Measurements from ENCODE around the gene AGT.
A peak's percentile ranks its signal among the peaks of the same experiment; 100 is the strongest.

The AGT gene
- long read RNA-seq = 0 reads

DNA sequence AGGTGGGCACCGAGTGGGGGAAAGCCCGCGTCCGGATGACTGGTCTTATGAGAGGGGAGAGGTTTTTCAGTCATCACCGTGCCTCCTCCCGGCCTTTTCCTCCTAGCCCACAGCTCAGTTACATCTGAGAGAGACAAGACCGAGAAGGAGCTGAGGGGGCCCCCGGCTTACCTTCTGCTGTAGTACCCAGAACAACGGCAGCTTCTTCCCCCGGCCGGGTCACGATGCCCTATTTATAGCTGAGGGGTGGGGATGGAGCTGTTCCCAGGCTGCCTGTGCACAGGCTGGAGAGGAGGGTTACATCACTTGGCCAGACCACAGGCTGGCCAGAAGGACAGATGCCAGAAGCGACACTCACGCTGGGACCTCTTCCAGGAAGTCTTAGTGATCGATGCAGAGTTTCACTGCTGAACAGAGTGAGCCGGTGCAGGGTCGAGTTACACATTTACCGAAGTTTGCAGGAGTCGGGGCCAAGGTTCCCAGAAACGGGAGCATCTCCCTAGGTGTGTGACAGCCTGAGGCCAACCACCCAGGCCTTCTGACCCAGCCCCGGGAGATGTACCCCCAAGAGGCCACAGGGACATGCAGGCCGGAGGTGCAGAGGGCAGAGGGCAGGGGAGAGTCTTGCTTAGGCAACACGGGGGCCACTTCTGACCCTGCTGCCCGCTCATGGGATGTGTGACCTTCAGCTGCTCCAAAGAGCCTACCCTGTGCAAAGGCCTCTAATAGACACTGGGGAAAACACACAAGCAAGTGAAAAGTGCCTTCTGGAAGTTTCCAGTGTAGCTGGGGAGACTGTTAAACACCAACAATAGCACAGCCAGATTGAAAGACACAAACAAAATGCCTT, at the start of gene AGT:
Gene AGT (minus strand): TSS at position 208 of the 850 bp plus-strand sequence. CDS start 3,299 bp downstream, outside the sequence.
- Histone ChIP-seq H3K4me3 (replicated peaks; ENCODE audit: insufficient read depth, low read length) (no peak within 1 kb of the TSS), H3K27me3 (ENCODE audit: insufficient read depth, poor library complexity, severe bottlenecking) (no peaks in the 10 kb centered on the region), H3K27ac (replicated peaks) (no peak within 1 kb of the TSS)
- TF ChIP-seq, protein P1, sequence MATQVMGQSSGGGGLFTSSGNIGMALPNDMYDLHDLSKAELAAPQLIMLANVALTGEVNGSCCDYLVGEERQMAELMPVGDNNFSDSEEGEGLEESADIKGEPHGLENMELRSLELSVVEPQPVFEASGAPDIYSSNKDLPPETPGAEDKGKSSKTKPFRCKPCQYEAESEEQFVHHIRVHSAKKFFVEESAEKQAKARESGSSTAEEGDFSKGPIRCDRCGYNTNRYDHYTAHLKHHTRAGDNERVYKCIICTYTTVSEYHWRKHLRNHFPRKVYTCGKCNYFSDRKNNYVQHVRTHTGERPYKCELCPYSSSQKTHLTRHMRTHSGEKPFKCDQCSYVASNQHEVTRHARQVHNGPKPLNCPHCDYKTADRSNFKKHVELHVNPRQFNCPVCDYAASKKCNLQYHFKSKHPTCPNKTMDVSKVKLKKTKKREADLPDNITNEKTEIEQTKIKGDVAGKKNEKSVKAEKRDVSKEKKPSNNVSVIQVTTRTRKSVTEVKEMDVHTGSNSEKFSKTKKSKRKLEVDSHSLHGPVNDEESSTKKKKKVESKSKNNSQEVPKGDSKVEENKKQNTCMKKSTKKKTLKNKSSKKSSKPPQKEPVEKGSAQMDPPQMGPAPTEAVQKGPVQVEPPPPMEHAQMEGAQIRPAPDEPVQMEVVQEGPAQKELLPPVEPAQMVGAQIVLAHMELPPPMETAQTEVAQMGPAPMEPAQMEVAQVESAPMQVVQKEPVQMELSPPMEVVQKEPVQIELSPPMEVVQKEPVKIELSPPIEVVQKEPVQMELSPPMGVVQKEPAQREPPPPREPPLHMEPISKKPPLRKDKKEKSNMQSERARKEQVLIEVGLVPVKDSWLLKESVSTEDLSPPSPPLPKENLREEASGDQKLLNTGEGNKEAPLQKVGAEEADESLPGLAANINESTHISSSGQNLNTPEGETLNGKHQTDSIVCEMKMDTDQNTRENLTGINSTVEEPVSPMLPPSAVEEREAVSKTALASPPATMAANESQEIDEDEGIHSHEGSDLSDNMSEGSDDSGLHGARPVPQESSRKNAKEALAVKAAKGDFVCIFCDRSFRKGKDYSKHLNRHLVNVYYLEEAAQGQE (IDR thresholded peaks at IDR 0.05; ENCODE audit: insufficient replicate concordance, low read depth) = no peak
- TF ChIP-seq POLR2AphosphoS5 (IDR thresholded peaks at IDR 0.05; ENCODE audit: low read depth) (no peak), GABPA (IDR thresholded peaks at IDR 0.05; ENCODE audit: low read depth) (no peak), SPI1 (IDR thresholded peaks at IDR 0.05; ENCODE audit: borderline replicate concordance, low read depth) (no peak)
- TF ChIP-seq, protein P2, sequence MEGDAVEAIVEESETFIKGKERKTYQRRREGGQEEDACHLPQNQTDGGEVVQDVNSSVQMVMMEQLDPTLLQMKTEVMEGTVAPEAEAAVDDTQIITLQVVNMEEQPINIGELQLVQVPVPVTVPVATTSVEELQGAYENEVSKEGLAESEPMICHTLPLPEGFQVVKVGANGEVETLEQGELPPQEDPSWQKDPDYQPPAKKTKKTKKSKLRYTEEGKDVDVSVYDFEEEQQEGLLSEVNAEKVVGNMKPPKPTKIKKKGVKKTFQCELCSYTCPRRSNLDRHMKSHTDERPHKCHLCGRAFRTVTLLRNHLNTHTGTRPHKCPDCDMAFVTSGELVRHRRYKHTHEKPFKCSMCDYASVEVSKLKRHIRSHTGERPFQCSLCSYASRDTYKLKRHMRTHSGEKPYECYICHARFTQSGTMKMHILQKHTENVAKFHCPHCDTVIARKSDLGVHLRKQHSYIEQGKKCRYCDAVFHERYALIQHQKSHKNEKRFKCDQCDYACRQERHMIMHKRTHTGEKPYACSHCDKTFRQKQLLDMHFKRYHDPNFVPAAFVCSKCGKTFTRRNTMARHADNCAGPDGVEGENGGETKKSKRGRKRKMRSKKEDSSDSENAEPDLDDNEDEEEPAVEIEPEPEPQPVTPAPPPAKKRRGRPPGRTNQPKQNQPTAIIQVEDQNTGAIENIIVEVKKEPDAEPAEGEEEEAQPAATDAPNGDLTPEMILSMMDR (IDR thresholded peaks at IDR 0.05; ENCODE audit: insufficient read depth, low read length) = no peak
- peak in 1 of 2 experiments; percentile 30 for DNase-seq (ENCODE audit: low read depth in 1 of 2, low spot score in 1 of 2)

DNA sequence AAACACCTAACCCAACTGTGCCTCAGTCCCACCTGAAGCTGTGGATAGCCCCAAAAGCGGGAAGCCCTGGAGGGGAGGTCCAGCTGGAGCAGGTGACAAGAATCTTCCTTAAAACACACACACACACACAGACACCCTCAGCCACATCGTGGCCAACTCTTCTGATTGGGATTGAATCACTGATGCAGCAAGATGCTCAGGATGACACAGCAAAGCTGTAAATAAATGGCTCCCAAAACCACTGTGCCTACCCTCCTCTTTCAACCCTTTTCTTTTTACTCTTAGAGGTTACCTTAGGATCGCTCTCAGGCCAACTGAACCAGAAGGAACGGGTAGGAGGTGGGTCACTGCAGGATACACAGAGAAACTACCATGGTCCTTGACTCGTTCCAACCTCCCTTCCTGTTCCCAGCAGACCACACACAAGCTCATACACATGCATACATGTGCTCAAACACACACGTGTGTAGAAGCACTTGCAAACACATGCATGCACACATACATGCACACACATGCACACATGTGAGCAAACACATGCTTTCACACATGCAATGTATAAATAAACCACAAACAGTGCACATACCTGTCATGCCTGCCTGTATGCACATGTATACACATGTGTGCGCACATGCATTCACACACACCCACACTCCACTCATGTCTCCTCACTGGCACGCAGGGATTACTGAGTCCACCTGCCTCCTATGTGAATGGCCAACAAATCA, 47.7 kb upstream of the AGT start:
- Histone ChIP-seq H3K4me3 (replicated peaks; ENCODE audit: insufficient read depth, low read length) (no peak overlapping the region), H3K27me3 (ENCODE audit: insufficient read depth, poor library complexity, severe bottlenecking) (peaks cover 2% of the 10 kb centered on the region), H3K27ac (replicated peaks) (no peak overlapping the region)
- DNase-seq (ENCODE audit: low read depth in 1 of 2, low spot score in 1 of 2) = no peak
- TF ChIP-seq, protein P1 (IDR thresholded peaks at IDR 0.05; ENCODE audit: insufficient replicate concordance, low read depth) = no peak
- TF ChIP-seq, protein P2 (IDR thresholded peaks at IDR 0.05; ENCODE audit: insufficient read depth, low read length) = no peak

DNA sequence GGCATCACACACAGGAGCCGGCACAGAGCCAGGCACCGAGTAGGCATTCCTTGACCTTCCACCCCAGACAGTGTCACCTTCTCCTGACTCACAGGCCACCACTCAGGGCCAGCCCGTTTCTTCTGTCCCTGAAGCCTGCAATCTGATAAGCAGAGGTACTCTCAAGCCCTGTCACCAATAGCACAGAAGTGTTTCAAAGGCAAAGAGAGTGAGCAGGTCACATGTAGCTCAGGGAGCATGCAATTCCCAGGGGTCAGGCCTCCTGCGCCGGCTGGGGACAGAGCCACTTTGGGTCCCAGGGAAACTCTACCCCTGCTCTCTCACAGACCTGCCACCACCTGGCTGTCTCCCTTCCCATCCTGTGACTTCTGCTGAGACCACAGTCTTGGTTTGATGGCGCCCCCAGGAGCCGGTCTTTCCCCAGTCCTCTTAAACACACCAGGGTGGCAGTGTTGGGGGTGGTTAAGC, 46.5 kb upstream of the AGT start:
- no peak overlapping the region for H3K27ac ChIP-seq (replicated peaks)
- H3K4me3 ChIP-seq (replicated peaks; ENCODE audit: insufficient read depth, low read length) = no peak overlapping the region
- peaks cover 2% of the 10 kb centered on the region for H3K27me3 ChIP-seq (ENCODE audit: insufficient read depth, poor library complexity, severe bottlenecking)
- no peak for DNase-seq (ENCODE audit: low read depth in 1 of 2, low spot score in 1 of 2)
- TF ChIP-seq GABPA (IDR thresholded peaks at IDR 0.05; ENCODE audit: low read depth) = no peak
- no peak for TF ChIP-seq SPI1 (IDR thresholded peaks at IDR 0.05; ENCODE audit: borderline replicate concordance, low read depth)
- no peak for TF ChIP-seq POLR2AphosphoS5 (IDR thresholded peaks at IDR 0.05; ENCODE audit: low read depth)

DNA sequence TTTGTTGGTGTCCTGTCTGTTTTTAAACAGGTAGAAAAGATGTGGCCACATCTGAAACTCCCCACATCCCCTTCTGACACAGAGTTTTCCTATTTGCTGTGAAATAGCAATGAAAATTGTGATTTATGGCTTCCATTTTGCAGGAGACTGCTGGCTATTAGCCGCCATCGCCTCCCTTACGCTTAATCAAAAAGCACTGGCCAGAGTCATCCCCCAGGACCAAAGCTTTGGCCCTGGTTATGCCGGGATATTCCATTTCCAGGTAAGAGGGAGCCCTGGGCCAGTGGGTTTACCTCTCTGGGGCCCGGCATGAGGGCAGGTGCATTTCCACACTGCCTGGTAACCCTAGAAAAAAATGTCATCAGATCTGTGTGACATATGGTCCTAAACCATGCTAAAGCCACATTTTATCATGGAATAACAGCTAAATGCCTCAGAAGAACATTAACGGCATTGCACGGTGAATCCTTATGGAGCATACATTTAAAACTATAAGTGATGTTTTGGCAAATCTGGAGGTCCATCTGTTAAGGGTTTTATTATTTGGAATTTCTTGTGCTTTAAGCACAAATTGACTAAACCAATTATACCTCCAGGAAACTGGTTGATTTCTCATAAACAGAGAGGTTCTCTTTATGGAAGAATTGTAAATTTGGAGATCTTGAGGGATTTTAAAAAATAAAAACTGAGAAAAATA, 45.6 kb upstream of the AGT start:
- Histone ChIP-seq H3K27ac (replicated peaks) (no peak overlapping the region), H3K4me3 (replicated peaks; ENCODE audit: insufficient read depth, low read length) (no peak overlapping the region), H3K27me3 (ENCODE audit: insufficient read depth, poor library complexity, severe bottlenecking) (peaks cover 2% of the 10 kb centered on the region)
- DNase-seq (ENCODE audit: low read depth in 1 of 2, low spot score in 1 of 2) = no peak
- TF ChIP-seq, protein P1 (IDR thresholded peaks at IDR 0.05; ENCODE audit: insufficient replicate concordance, low read depth) = no peak
- TF ChIP-seq, protein P2 (IDR thresholded peaks at IDR 0.05; ENCODE audit: insufficient read depth, low read length) = no peak
- TF ChIP-seq POLR2AphosphoS5 (IDR thresholded peaks at IDR 0.05; ENCODE audit: low read depth) (no peak), GABPA (IDR thresholded peaks at IDR 0.05; ENCODE audit: low read depth) (no peak), SPI1 (IDR thresholded peaks at IDR 0.05; ENCODE audit: borderline replicate concordance, low read depth) (no peak)

Data from HL-60 (cell line).